ENCODE results near the gene JUP.
"Not testable (repeated sequence)": the region's sequence is repeated elsewhere in the genome, so short reads cannot be mapped to it uniquely, and the experiment has no call there.

JUP gene

DNA sequence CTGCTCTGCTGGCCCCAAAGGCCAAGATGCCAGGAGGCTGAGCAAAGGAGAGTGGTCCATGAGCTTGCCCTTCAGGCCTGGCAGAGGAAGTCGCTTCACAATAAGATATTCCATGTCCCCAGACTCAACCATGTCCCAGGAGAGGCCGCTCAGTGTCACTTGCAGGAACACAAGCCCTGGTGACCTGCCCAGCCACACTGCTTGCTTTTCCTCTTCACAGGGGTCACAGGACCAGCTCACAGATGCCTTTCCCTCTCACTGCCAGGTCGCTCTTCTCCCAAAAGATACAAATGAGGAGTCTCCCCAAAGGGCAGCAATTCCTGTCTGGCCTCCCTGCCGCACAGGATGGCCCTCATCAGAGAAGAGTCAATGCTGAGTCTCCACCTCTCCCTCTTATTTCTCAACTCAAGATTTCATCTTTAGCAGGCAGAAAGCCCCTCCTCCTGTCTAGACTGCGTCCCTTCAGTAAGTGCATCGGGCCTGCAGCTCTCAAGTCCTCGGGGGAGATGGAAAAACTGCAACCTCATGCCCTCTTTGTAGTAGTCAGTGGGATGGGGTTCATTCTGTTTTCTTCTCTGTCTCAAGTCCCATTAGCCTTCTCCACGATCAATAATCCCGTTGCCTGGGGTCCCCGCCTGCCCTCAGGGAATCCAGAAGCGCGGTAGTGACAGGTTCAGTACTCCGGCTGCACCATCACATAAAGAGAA lies 5.0 kb downstream of the JUP start:
- no peak for DNase-seq (ENCODE audit: low spot score)

DNA sequence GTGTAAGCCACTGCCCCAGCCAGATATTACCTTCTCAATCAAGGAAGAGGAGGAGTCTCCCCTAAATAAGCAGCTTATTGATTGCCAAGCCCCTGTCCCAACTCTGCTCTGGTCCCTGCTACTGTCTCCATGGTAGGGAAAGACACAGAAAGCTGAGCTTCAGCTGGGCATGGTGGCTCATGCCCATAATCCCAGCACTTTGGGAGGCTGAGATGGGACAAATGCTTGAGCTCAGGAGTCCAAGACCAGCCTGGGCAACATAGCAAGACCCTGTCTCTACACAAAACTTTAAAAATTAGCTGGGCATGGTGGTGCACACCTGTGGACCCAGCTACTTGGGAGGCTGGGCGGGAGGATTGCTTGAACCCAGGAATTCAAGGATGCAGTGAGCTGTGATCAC lies 6.6 kb downstream of the JUP start:
- no peak for DNase-seq (ENCODE audit: low spot score)

DNA sequence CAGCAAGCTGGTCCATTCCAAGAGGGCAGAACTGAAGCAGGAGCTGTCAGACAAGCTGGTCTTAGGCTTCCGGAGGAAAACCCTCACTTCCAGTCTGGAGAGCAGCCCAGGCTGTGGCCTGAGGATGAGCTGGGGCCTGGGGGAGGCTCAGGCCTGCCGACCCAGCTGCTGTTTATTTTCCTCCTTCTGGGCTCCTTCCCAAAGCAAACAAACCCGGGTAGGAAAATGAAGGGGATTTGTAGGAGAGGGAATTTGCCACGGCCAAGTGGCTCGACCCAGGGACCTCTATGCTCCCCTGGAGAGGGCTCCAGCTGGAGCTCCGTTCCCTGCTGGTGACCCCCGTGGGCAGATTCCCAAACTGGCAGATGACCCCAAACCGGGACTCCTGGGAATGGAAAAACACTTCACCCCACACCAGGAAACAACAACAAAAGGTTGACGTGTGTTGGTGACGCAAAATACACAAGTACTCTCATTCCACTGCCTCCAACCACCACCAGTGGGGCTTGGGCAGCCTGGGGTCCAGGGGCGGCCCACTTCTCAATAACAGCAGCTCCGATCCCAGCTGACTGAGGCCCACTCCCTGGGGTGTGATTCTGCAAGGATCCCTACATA lies 8.8 kb downstream of the JUP start:
- DNase-seq (ENCODE audit: low spot score): no peak

DNA sequence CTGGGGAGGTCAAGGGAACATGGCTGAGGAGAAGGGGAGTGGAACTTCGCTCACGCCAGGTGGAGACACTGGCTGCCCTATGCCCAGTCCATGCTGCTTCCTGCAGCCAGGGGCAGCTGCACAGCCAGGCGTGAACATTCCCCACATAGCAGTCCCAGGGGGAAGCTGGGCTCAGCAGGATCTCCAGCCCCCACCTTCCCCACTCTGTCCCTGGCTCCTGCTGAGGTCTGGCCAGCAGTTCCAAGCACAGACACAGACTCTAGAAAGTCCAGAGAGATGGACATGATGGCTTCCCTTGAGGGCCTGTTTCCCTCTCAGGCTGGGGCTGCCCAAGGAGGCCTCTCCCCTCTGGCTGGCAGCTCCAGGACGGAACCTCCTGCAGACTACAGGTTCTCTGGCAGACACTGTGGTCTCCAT lies 9.3 kb downstream of the JUP start:
- no peak for DNase-seq (ENCODE audit: low spot score)

DNA sequence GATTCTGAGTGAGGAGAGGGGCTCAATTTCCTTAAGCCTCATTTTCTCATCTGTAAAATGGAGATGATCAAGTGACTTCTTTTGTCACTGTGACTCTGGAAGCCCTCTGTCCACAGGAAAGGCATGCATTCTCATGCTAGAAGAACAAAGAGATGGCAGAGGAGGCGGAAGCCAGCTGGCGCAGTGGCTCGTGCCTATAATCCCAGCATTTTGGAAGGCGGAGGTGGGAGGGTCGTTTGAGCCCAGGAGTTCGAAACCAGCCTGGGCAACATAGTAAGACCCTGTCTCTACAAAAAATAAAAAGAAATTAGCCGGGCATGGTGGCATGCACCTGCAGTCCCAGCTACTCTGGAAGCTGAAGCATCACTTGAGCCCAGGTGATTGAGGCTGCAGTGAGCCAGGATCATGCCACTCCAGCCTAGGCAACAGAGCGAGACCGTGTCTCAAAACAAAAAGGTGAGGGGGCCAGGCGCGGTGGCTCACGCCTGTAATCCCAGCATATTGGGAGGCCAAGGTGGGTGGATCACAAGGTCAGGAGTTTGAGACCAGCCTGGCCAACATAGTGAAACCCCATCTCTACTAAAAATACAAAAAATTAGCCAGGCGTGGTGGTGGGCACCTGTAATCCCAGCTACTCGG lies 10.1 kb downstream of the JUP start:
- not testable (repeated sequence) for DNase-seq (ENCODE audit: low spot score)

DNA sequence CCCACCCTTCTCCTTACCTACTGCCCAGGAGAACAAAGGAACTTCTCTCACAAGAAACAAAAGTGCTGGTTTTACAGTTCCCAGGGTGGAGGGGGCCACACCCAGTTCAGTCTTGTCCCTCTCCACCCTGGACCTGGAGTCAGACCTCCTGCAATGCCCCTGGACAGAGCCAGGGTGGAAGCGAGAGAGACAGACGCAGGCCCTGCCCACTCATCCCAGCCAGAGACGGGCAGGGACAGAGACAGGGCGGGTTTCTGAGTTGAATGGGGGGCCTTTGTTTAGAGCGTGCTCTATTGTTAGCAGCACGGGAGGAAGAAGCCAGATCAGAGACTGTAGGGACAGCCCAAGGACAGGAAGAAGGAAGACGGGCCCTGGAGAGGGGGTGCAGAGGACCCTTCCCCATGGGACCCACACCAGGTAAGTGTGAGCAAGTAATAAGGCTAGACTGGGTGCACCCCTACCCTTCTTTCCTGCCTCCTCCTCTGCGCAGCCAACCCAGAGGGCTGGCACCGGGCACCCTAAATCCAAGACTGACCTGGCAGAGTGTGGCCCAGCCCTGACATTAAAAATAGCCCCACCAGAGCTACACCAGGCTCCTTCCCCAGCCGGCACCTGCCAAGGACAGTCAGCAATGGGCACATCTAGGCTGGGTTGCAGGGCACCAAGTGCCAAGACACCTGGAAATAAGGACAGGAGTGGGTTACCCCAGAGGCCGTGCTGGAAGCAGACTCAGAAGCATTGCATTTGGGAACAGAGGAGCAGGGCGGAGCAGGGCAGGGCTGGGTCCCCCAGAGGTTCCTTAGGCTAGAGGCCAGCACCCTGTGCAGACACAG lies 10.9 kb downstream of the JUP start:
- peak; percentile 32 for DNase-seq (ENCODE audit: low spot score)

DNA sequence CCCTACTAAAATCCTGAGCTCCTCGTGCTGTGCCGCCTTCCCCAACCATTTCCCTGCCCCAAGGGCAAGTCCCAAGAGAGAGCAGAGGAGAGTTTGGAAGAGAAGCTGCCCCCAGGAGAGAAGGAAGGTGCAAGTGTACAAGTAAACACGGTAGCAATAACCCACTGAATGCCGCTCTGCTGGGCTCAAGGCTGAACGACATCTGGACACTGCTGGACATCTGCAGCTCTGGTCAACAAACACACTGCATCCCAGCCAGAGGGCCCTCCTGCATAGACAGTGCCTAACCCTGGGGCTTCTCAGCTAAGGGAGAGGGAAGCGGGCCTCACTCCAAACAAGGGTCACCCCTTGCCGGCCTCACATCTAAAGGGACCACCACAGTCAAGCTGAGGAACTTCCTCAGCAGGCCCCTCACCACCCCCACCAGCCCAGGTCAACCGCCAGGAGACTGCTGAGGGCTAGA lies 12.7 kb downstream of the JUP start:
- no peak for DNase-seq (ENCODE audit: low spot score)

DNA sequence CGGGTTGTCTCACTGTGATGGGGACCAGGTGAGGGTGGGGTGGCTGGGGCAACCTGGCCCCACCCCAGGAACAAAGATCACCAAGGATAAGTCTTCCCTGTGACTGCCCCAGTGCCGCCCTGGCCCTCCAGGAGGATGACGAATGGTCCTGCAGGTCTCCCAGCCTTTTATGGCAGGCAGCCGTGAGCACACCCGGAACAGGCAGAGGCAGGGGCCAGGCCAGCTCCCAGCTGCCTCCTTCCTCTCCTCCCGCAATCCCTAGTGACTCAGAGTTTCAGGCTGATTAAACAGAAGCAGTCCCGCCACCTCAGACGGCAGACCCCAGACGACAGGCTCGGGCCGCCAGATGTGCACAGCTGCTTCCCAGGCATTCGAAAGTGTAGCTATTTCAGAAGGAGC lies 13.3 kb downstream of the JUP start:
- DNase-seq (ENCODE audit: low spot score): no peak

DNA sequence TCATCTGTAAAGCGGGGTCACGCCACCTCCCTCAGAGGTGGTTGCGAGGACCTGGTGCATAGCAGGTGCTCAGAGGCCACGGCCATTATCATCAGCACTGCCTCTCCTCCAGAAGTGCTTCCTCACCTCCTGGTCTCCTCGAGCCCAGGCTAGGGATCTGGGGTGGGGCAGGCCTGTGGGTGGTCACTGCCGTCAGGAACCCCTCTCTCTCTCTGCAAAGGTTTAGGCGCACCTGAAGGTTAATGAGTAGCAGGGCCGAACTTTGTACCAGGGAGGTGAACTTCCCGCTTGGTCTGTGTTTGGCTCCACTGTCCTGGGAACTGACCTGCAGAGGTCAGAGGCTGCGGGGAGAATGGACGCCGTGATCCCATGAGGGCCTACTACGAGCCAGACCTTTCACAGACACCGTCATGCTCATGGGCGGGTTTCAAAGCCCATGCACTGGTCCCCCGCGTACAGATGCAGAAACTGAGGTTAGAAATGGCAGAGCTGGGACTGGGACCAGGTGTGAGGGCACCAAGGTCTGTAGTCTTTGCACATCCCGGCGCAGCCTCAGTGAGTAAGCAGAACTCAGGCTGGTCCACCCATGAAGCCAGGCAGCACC lies 13.8 kb downstream of the JUP start:
- no peak for DNase-seq (ENCODE audit: low spot score)

DNA sequence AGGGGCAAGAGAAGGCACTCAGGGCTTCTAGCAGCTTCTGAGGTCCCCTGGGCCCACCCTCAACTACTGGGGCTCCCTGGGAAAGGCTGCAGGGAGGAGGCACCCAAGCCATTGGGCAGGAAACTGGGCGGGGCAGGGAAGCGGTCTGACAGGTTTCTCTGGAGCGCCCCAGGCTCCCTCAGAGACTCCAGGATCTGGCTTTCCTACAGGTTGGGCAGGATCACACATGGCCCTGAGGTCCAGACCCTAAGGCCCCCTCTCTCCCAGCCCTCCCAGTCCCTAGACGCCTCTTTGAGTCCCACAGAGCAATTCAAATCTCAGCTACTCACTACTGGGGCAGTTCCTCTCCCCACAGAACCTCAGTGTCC lies 14.3 kb downstream of the JUP start:
- no peak for DNase-seq (ENCODE audit: low spot score)

DNA sequence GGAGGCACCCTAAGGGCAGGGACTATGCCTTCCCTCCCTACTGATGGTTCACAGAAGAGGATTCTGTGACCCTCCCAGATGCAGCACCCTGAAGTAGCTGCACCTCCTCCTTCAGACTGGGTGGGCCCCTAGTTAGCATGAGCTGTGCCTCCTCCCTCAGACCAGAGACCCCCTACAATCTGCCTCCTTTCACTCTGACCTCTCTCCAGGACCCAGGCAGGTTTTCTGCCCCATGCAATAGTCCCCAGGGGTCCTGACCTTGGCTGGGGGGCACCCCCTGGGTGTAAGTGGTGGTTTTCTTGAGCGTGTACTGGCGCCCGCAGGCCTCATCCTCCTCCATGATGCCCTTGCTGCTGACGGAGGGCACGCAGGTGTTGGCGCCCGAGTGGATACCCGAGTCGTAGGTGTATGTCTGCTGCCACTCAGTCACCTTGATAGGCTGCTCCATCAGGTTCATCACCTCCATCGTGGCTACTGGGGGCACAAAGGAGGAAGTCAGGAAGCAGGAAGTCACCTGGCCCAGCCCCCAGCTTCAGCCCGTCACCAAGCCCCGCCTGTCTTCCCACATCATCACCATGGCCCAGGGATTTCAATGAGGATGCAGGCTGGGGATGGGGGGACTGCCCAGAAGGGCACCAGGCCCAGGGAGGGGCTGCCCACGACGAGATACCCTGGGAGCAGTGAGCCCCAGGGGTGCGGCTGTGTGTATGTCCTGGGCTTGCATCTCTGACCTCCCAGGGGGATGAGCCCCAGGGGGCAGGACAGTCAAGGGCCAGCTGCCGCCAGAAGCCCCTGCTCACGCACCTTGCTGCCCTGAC lies 14.9 kb downstream of the JUP start:
- DNase-seq (ENCODE audit: low spot score): no peak

DNA sequence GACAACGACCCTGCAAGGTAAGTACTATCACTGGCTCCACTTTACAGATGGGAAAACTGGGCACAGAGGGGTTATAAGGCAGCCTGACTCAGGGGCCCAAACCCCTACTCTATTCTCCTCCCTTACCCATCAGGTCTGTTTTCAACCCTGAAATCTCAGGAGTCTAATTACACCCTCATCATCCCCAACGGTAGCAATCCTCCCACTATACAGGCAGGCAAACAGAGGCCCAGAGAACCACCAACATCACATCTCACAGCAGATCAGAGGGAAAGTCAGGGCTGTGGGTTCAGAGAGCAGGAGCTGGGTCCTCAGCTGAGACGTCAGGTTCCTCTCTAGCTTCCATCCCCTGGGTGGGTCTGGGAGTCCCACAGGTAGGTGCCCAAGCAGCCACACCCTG lies 16.5 kb downstream of the JUP start:
- DNase-seq (ENCODE audit: low spot score): no peak

DNA sequence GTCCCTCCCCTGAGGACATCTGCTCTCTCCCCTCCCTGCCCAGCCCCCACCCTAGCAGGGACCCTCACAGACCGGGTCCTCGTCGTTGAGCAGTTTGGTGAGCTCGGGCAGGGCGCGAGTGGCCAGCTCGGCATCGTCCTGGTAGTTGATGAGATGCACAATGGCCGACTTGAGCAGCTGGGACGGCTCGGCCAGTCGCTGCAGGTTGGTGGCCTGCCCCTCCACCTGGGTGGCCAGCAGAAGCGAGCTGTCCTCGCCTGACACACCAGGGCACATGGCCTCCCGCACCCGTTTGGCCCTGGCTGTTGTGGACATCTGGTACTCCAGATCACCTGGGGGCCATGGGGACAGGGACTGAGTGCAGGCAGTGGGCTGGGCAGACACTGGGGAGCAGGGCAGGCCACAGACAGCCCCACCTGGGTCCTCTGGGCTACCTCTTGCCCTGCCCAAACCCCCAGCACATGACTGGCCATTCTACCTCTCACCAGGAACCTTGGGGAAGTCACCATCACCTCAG lies 17.1 kb downstream of the JUP start:
- DNase-seq (ENCODE audit: low spot score): no peak

DNA sequence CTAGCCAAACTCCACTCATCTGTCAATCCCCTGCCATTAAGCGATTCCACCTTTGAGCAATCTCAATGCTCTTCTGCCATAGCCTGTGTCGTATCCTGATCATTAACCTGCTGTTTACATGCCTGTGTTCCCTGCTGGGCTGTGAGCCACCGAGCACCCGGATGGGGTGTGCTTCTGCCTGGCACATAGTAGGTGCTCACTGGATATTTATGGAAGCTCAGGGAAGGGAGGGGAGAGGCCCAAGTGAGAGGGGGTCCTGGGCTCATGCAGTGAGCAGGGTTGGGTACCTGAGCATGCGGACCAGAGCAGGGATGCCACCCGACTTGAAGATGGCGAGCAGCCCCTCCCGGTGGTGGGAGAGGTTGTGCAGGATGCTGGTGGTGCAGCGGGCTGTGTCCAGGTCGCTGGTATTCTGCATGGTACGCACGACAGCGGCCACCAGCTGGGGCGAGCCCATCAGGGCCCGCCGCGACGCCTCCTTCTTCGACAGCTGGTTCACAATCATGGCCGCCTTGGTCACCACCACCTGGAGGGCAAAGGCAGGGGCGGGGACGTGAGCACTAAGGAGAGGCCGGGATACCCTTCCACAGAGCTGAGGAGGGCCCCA lies 17.7 kb downstream of the JUP start:
- no peak for DNase-seq (ENCODE audit: low spot score)

DNA sequence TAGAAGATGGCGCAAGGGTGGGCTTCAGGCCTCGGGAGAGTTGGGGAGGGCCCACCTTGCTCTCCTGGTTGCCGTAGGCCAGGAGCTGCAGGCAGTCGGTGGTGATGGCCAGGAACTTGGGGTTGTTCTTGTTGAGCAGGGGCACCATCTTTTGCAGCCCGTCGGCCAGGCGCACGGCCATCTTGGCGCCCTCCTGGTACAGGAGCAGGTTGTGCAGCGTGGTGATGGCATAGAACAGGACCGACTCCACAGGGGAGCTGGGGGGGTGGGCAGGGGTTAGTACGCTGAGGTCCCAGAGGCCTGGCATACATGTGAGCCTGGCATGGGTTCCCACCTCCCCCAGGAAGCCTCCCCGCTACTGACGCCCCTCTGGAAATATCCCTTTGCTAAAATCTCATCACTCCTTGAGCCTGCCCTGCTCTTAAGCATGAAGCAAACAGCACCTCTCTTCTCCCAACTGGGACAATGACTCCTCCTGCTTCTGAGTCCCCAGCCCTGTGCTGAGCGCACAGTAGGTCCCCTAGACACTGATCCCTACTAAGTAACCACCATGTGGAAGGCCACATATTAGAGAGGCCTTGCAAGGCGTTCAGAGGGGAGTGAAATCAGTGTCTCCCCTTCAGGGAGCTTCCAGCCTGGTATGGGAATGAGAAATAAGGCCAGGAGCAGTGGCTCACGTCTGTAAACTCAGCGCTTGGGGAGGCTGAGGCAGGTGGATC lies 19.0 kb downstream of the JUP start:
- DNase-seq (ENCODE audit: low spot score): no peak

DNA sequence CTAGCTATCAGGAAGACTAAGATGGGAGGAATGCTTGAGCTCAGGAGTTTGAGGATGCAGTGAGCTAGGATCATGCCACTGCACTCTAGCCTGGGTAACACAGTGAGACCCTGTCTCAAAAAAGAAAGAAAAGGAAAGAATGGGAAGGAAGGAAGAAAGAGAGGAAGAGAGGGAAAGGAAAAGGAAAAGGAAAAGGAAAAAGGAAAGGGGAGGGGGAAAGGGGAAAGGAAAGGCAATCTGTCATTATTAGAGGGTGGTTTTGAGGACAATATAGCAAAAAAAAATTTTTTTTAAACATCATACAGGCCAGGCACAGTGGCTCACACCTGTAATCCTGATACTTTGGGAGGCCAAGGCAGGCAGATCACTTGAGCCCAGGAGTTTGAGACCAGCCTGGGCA lies 20.4 kb downstream of the JUP start:
- no peak for DNase-seq (ENCODE audit: low spot score)

DNA sequence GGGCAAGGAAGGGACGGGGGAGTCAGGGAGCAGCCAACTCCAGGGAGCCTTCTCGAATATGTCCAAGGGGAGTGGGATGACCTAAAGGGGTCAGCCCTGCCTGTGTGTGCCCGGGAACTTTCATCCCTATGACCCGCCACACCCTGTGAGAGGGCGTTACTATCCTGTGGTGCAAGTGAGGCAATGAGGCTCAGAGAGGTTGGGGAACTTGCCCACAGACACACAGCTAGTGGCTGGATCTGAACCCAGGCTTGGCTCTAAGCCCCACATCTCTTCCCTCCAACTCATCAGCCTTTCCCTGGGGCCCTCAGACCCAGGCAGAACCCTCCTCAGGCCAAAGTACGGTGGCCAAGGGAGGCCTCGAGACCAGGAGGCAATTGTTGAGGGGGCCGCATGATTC lies 23.2 kb downstream of the JUP start:
- no peak for DNase-seq (ENCODE audit: low spot score)

DNA sequence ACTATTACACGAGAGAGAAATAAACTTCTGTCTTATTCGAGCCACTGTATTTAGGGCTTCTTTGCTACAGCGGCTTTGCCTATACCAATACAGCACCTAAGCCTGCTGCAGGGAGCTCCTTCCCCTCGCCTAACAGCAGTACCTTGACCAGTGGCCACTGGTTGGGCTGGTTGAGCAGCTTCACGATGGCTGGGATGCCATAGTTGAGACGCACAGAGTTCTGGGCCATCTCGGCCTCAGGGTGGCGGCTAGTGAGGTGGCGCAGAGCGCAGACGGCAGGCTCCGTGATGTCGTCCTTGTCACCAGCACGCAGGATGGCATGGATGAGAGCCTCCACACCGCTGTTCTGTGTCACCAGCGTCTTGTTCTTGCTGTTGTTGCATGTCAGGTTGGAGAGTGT lies 23.7 kb downstream of the JUP start:
- DNase-seq (ENCODE audit: low spot score): no peak

DNA sequence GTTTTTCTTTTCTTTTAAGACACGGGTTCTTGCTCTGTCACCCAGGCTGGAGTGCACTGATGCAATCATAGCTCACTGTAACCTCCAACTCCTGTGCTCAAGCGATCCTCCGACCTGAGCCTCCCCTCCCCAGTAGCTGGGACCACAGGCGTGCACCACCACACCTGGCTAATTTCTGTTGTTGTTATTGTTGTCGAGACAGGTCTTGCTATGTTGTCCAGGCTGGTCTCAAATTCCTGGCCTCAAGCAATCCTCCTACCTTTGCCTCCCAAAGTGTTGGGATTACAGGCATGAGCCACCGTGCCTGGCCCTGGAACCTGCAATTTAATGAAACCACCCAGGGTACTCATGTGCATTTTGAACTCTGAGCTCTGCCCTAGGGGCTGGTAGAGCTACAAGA lies 24.1 kb downstream of the JUP start:
- DNase-seq (ENCODE audit: low spot score): no peak

DNA sequence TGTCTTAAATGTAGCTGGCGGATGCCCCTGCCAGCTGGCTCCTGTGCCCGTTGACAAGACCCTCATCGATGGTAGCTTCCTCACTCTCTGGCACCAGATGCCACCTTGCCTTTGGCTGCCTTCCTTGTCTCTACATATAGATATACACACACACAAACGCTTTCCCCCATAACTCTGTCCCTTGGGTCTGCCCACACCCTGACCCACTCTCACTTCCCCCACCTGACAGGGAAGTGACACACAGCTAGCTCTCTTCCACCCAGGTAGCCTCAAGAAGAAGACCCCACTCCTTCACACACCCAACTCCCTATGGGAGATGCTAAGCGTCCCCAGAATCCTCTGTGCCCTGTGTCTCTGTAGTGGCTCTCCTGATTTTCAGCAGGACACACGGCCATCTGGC lies 25.6 kb downstream of the JUP start:
- no peak for DNase-seq (ENCODE audit: low spot score)
